Measurements from ENCODE around the gene CZIB. TPM values are rescaled to one million over a fixed set of nuclear protein-coding genes. Genes with fewer than 3 reads are reported as not detected.

CZIB gene
- total RNA-seq, result 45.8 and 46.7 TPM in 2 replicates

- intact Hi-C loops (cut with micrococcal nuclease), result loop anchor here (1.0 to 5.0 kb wide), 12 partner anchors 18 to 1666 kb away; partner anchors contain the start of genes BTF3L4, CPT2, DHCR24 and IFT25
Measured at GRCh38 chr1:53220171-53220961, at the start of gene CZIB. CZIB (minus strand) TSS chr1:53220634; CDS start chr1:53220575, 59 bp downstream.

- intact Hi-C loops (cut with micrococcal nuclease), result loop anchor here (10.0 kb wide), 1 partner anchor 415 kb away; no protein-coding TSS in a partner anchor
Measured at GRCh38 chr1:53270107-53270506, 49.7 kb upstream of the CZIB start.

- intact Hi-C loops (cut with micrococcal nuclease), result no loop called here
Measured at GRCh38 chr1:53267761-53268160, 47.3 kb upstream of the CZIB start.

- intact Hi-C loops (cut with micrococcal nuclease), result loop anchor here (1.0 kb wide), 1 partner anchor 127 kb away; no protein-coding TSS in a partner anchor
Measured at GRCh38 chr1:53266038-53266437, 45.6 kb upstream of the CZIB start.

GRCh38 chr1:53265581-53265980 lies 45.1 kb upstream of the CZIB start:
- intact Hi-C loops (cut with micrococcal nuclease), result no loop called here

- intact Hi-C loops (cut with micrococcal nuclease), result no loop called here
Measured at GRCh38 chr1:53264048-53264447, 43.6 kb upstream of the CZIB start.

GRCh38 chr1:53262000-53262399 lies 41.6 kb upstream of the CZIB start:
- intact Hi-C loops (cut with micrococcal nuclease), result no loop called here

GRCh38 chr1:53260631-53261247 lies 40.3 kb upstream of the CZIB start:
- intact Hi-C loops (cut with micrococcal nuclease), result no loop called here

GRCh38 chr1:53259932-53260331 lies 39.5 kb upstream of the CZIB start:
- intact Hi-C loops (cut with micrococcal nuclease), result no loop called here

- intact Hi-C loops (cut with micrococcal nuclease), result no loop called here
Measured at GRCh38 chr1:53258216-53258615, 37.8 kb upstream of the CZIB start.

- intact Hi-C loops (cut with micrococcal nuclease), result no loop called here
Measured at GRCh38 chr1:53257454-53258081, 37.1 kb upstream of the CZIB start.

GRCh38 chr1:53256511-53257453 lies 36.3 kb upstream of the CZIB start:
- intact Hi-C loops (cut with micrococcal nuclease), result no loop called here

GRCh38 chr1:53255031-53255430 lies 34.6 kb upstream of the CZIB start:
- intact Hi-C loops (cut with micrococcal nuclease), result no loop called here

- intact Hi-C loops (cut with micrococcal nuclease), result no loop called here
Measured at GRCh38 chr1:53254011-53254640, 33.7 kb upstream of the CZIB start.

GRCh38 chr1:53250325-53250724 lies 29.9 kb upstream of the CZIB start:
- intact Hi-C loops (cut with micrococcal nuclease), result no loop called here

- intact Hi-C loops (cut with micrococcal nuclease), result no loop called here
Measured at GRCh38 chr1:53249706-53250105, 29.3 kb upstream of the CZIB start.

- intact Hi-C loops (cut with micrococcal nuclease), result no loop called here
Measured at GRCh38 chr1:53246261-53247134, 26.1 kb upstream of the CZIB start.

- intact Hi-C loops (cut with micrococcal nuclease), result no loop called here
Measured at GRCh38 chr1:53244141-53244540, 23.7 kb upstream of the CZIB start.

GRCh38 chr1:53242381-53242780 lies 21.9 kb upstream of the CZIB start:
- intact Hi-C loops (cut with micrococcal nuclease), result no loop called here

- intact Hi-C loops (cut with micrococcal nuclease), result no loop called here
Measured at GRCh38 chr1:53241828-53242227, 21.4 kb upstream of the CZIB start.
